Muscle of leg (tissue), 11 donors: ENCODE measurements around the gene CDK13. TPM values are rescaled to one million over a fixed set of nuclear protein-coding genes. Genes with fewer than 3 reads are reported as not detected.

Experiments used
- DNase-seq: peaks from one replicate; pipeline ENCODE4 v3.0.0; 2013
- H3K27ac ChIP-seq: one replicate; pipeline ENCODE4 v1.5.1; 2013; ENCODE audit warnings: mild to moderate bottlenecking, low read length, control low read depth
- H3K27me3 ChIP-seq: one replicate; pipeline ENCODE4 v1.6.1; 2013; ENCODE audit warnings: low read length; ENCODE audit not compliant: control insufficient read depth, insufficient read depth
- H3K36me3 ChIP-seq: one replicate; pipeline ENCODE4 v1.6.1; 2013; ENCODE audit warnings: low read length; ENCODE audit not compliant: control insufficient read depth, insufficient read depth
- H3K4me1 ChIP-seq: one replicate; pipeline ENCODE4 v1.6.1; 2013; ENCODE audit warnings: low read length; ENCODE audit not compliant: control insufficient read depth, insufficient read depth
- H3K4me3 ChIP-seq: one replicate; pipeline ENCODE4 v1.5.1; 2013; ENCODE audit warnings: low read length, control low read depth
- H3K9me3 ChIP-seq: replicated peaks from 2 replicates; pipeline ENCODE4 v1.6.1; 2013; ENCODE audit warnings: low read depth, low read length; ENCODE audit not compliant: control insufficient read depth
- WGBS: methylation state at CpG from one replicate; pipeline ENCODE4 v1.1.5; 2013; ENCODE audit warnings: missing lambda C conversion rate; ENCODE audit not compliant: insufficient coverage; 5-methylcytosine and 5-hydroxymethylcytosine counted together
- polyA plus RNA-seq, 8 donors: library from polyadenylated mRNA; unstranded; fragments of 120-200 nt; gene quantifications; one replicate each; pipeline versions ENCODE4 v1.2.1 to v1.2.3, GENCODE V29; 2013; ENCODE audit warnings: inconsistent platforms in 1 of 8, low replicate concordance in 1 of 8; ENCODE audit not compliant: insufficient read length in 8 of 8, insufficient read depth in 1 of 8
- total RNA-seq: library from RNA; stranded (reverse); fragments of 120-200 nt; gene quantifications from one replicate; pipeline ENCODE4 v1.2.4, GENCODE V29; 2013

Gene CDK13
- total and polyA plus RNA-seq, 9 donors = 32.3 to 52.8 (median 34.1) TPM

GRCh38 chr7:39921506-39922175 lies 28.4 kb upstream of the CDK13 start:
- Histone ChIP-seq H3K4me3 (no peak overlapping the region), H3K27me3 (no peaks in the 10 kb centered on the region), H3K4me1 (peaks cover 4% of the 10 kb centered on the region), H3K36me3 (no peaks in the 10 kb centered on the region), H3K27ac (peak overlapping the region; percentile 71), H3K9me3 (no peaks in the 10 kb centered on the region)
- peak; percentile 73 for DNase-seq
- WGBS = 41% methylated on average over 6 of the region's 7 CpGs

- H3K27me3 ChIP-seq = no peaks in the 10 kb centered on the region
- WGBS = 86% methylated on average over 1 of the region's 3 CpGs
- no peak overlapping the region for H3K4me3 ChIP-seq
- H3K9me3 ChIP-seq = no peaks in the 10 kb centered on the region
- no peaks in the 10 kb centered on the region for H3K36me3 ChIP-seq
- no peak for DNase-seq
- H3K4me1 ChIP-seq = peaks cover 4% of the 10 kb centered on the region
- peak overlapping the region; percentile 16 for H3K27ac ChIP-seq
Observed at GRCh38 chr7:39922580-39922979, 27.5 kb upstream of the CDK13 start.

- H3K9me3 ChIP-seq = no peaks in the 10 kb centered on the region
- no peaks in the 10 kb centered on the region for H3K27me3 ChIP-seq
- no CpG with 5 or more reads among the region's 1 CpG for WGBS
- H3K36me3 ChIP-seq = no peaks in the 10 kb centered on the region
- H3K27ac ChIP-seq = no peak overlapping the region
- H3K4me1 ChIP-seq = peaks cover 4% of the 10 kb centered on the region
- H3K4me3 ChIP-seq = no peak overlapping the region
- peak; percentile 44 for DNase-seq
Observed at GRCh38 chr7:39923091-39923490, 27.0 kb upstream of the CDK13 start.

GRCh38 chr7:39924122-39924521 lies 25.9 kb upstream of the CDK13 start:
- DNase-seq = no peak
- no peak overlapping the region for H3K27ac ChIP-seq
- no CpG with 5 or more reads among the region's 2 CpGs for WGBS

GRCh38 chr7:39926111-39926510 lies 23.9 kb upstream of the CDK13 start:
- H3K9me3 ChIP-seq = no peaks in the 10 kb centered on the region
- no peak overlapping the region for H3K27ac ChIP-seq
- H3K4me3 ChIP-seq = no peak overlapping the region
- H3K27me3 ChIP-seq = no peaks in the 10 kb centered on the region
- no peaks in the 10 kb centered on the region for H3K36me3 ChIP-seq
- peaks cover 4% of the 10 kb centered on the region for H3K4me1 ChIP-seq
- no peak for DNase-seq

More at GRCh38 chr7:39924122-39924521, 25.9 kb upstream of the CDK13 start:
- Histone ChIP-seq H3K4me3 (no peak overlapping the region), H3K9me3 (no peaks in the 10 kb centered on the region), H3K27me3 (no peaks in the 10 kb centered on the region), H3K36me3 (no peaks in the 10 kb centered on the region), H3K4me1 (peaks cover 4% of the 10 kb centered on the region)

- no CpG with 5 or more reads among the region's 7 CpGs for WGBS
- peaks cover 1% of the 10 kb centered on the region for H3K4me1 ChIP-seq
- no peak overlapping the region for H3K4me3 ChIP-seq
- no peaks in the 10 kb centered on the region for H3K27me3 ChIP-seq
- no peaks in the 10 kb centered on the region for H3K9me3 ChIP-seq
- no peaks in the 10 kb centered on the region for H3K36me3 ChIP-seq
- H3K27ac ChIP-seq = no peak overlapping the region
- DNase-seq = no peak
Observed at GRCh38 chr7:39927018-39927417, 23.0 kb upstream of the CDK13 start.

- no CpG with 5 or more reads among the region's 1 CpG for WGBS
- no peaks in the 10 kb centered on the region for H3K9me3 ChIP-seq
- no peaks in the 10 kb centered on the region for H3K27me3 ChIP-seq
- H3K36me3 ChIP-seq = no peaks in the 10 kb centered on the region
- no peak for DNase-seq
- H3K4me1 ChIP-seq = no peaks in the 10 kb centered on the region
- H3K27ac ChIP-seq = no peak overlapping the region
- no peak overlapping the region for H3K4me3 ChIP-seq
Observed at GRCh38 chr7:39934132-39934531, 15.9 kb upstream of the CDK13 start.

- peak overlapping the region; percentile 54 for H3K27ac ChIP-seq
- H3K4me1 ChIP-seq = no peaks in the 10 kb centered on the region
- no peaks in the 10 kb centered on the region for H3K9me3 ChIP-seq
- no peaks in the 10 kb centered on the region for H3K36me3 ChIP-seq
- H3K4me3 ChIP-seq = no peak overlapping the region
- DNase-seq = peak; percentile 53
- WGBS = no CpG with 5 or more reads among the region's 3 CpGs
- H3K27me3 ChIP-seq = no peaks in the 10 kb centered on the region
Observed at GRCh38 chr7:39936761-39937160, 13.3 kb upstream of the CDK13 start.

- Histone ChIP-seq H3K4me3 (no peak overlapping the region), H3K36me3 (no peaks in the 10 kb centered on the region), H3K9me3 (no peaks in the 10 kb centered on the region), H3K27me3 (no peaks in the 10 kb centered on the region), H3K4me1 (no peaks in the 10 kb centered on the region), H3K27ac (no peak overlapping the region)
- WGBS = 92% methylated on average over 1 of the region's 2 CpGs
- no peak for DNase-seq
Observed at GRCh38 chr7:39937366-39938153, 12.5 kb upstream of the CDK13 start.

- no peak overlapping the region for H3K4me3 ChIP-seq
- H3K9me3 ChIP-seq = no peaks in the 10 kb centered on the region
- no peaks in the 10 kb centered on the region for H3K36me3 ChIP-seq
- peaks cover under 1% of the 10 kb centered on the region for H3K4me1 ChIP-seq
- no CpG with 5 or more reads among the region's 2 CpGs for WGBS
- DNase-seq = no peak
- no peaks in the 10 kb centered on the region for H3K27me3 ChIP-seq
- no peak overlapping the region for H3K27ac ChIP-seq
Observed at GRCh38 chr7:39942883-39943282, 7.2 kb upstream of the CDK13 start.
